Measurements from ENCODE around the gene STMN3. TPM values are rescaled to one million over a fixed set of nuclear protein-coding genes. Genes with fewer than 3 reads are reported as not detected.

STMN3 gene
- total RNA-seq, 1 donor, result 9.3 TPM

GRCh38 chr20:63691711-63692435 is 38.6 kb upstream of the STMN3 start:
- no peak for DNase-seq (ENCODE audit: low read depth)
- H3K4me3 ChIP-seq (ENCODE audit: low read depth, low read length), result no peak overlapping the region

GRCh38 chr20:63690898-63691710 is 37.9 kb upstream of the STMN3 start:
- TF ChIP-seq, protein P1, sequence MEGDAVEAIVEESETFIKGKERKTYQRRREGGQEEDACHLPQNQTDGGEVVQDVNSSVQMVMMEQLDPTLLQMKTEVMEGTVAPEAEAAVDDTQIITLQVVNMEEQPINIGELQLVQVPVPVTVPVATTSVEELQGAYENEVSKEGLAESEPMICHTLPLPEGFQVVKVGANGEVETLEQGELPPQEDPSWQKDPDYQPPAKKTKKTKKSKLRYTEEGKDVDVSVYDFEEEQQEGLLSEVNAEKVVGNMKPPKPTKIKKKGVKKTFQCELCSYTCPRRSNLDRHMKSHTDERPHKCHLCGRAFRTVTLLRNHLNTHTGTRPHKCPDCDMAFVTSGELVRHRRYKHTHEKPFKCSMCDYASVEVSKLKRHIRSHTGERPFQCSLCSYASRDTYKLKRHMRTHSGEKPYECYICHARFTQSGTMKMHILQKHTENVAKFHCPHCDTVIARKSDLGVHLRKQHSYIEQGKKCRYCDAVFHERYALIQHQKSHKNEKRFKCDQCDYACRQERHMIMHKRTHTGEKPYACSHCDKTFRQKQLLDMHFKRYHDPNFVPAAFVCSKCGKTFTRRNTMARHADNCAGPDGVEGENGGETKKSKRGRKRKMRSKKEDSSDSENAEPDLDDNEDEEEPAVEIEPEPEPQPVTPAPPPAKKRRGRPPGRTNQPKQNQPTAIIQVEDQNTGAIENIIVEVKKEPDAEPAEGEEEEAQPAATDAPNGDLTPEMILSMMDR (IDR thresholded peaks at IDR 0.05; ENCODE audit: insufficient read depth, low read length), result no peak
- DNase-seq (ENCODE audit: low read depth), result no peak
- no peak overlapping the region for H3K4me3 ChIP-seq (ENCODE audit: low read depth, low read length)

More at GRCh38 chr20:63691711-63692435, 38.6 kb upstream of the STMN3 start:
- TF ChIP-seq, protein P1 (IDR thresholded peaks at IDR 0.05; ENCODE audit: insufficient read depth, low read length), result no peak

DNA sequence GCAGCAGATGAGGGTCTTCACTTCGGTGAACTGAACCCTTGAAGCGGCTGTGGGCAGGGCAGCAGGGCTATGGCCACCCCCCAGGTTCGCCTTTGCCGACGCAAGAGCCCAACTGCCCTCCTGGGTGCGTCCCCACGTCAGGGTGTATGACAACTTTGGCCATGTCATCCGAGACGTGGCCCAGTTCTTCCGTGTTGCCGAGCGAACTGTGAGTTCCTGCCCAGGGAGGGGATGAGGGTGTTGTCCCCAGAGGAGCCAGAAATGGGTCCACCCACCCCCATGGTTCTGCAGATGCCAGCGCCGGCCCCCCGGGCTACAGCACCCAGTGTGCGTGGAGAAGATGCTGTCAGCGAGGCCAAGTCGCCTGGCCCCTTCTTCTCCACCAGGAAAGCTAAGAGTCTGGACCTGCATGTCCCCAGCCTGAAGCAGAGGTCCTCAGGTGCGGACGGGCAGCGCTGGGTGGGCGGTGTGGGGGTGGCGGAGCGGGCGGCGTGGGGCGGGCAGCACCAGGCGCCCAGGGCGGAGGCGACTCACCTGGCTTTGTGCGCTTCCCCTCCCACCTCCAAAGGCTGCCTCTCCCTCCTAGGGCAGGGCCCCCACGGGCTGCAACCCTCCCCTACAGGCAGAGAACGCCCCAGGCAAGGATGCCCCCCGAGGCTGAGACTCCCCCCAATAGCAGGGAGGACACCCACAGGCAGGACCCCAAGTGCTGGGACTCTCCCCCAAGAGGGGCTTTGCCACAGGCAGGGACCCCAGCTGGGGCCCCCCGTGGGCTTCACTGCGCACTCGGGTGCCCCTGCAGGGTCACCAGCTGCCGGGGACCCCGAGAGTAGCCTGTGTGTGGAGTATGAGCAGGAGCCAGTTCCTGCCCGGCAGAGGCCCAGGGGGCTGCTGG is 37.0 kb upstream of the STMN3 start:
- no peak for DNase-seq (ENCODE audit: low read depth)

GRCh38 chr20:63689046-63690002 is 36.1 kb upstream of the STMN3 start:
- H3K4me3 ChIP-seq (ENCODE audit: low read depth, low read length), result no peak overlapping the region
- DNase-seq (ENCODE audit: low read depth), result no peak
- TF ChIP-seq, protein P1 (IDR thresholded peaks at IDR 0.05; ENCODE audit: insufficient read depth, low read length), result no peak

More for the DNA sequence above, 37.0 kb upstream of the STMN3 start:
- no peak overlapping the region for H3K4me3 ChIP-seq (ENCODE audit: low read depth, low read length)
- TF ChIP-seq, protein P1 (IDR thresholded peaks at IDR 0.05; ENCODE audit: insufficient read depth, low read length), result no peak

GRCh38 chr20:63688228-63689045 is 35.2 kb upstream of the STMN3 start:
- no peak overlapping the region for H3K4me3 ChIP-seq (ENCODE audit: low read depth, low read length)
- TF ChIP-seq, protein P1 (IDR thresholded peaks at IDR 0.05; ENCODE audit: insufficient read depth, low read length), result no peak
- no peak for DNase-seq (ENCODE audit: low read depth)
